GM12878 (cell line): ENCODE measurements around the gene PRCD. TPM values are rescaled to one million over a fixed set of nuclear protein-coding genes. Genes with fewer than 3 reads are reported as not detected.

Experiments
- ATAC-seq: fragments of 200-7000 bp; cut with Tn5 transposase; 3 replicates; pipeline ENCODE4 v1.9.1; 2020; ENCODE audit warnings: mild to moderate bottlenecking, moderate library complexity
- Bru-seq: library from RNA; stranded (reverse); fragments of 400-500 nt; gene quantifications from one replicate; lab custom pipeline; 2021; lab: Mats Ljungman, UMichigan
- BruChase-seq, 2 experiments: library from RNA; stranded (reverse); fragments of 400-500 nt; gene quantifications; one replicate each; lab custom pipeline; 2021; lab: Mats Ljungman, UMichigan
- BruUV-seq: library from RNA; stranded (reverse); fragments of 400-500 nt; replicated peaks from 2 replicates; lab custom pipeline; 2021; lab: Mats Ljungman, UMichigan
- CTCF ChIA-PET: fragments of 300-600 bp; sonication (Branson Sonifier 250); formaldehyde crosslinking; extraction: SDS; loops from one replicate; lab custom pipeline; 2021; ENCODE audit warnings: inconsistent platforms; lab: Yijun Ruan, JAX
- POLR2A ChIA-PET: fragments of 350-600 bp; formaldehyde crosslinking; extraction: SDS; loops from one replicate; lab custom pipeline; 2021; ENCODE audit warnings: inconsistent platforms; lab: Charles Lee
- RAD21 ChIA-PET: fragments of 300-600 bp; sonication (Branson Sonifier 250); formaldehyde crosslinking; loops from one replicate; lab custom pipeline; 2023; ENCODE audit warnings: antibody characterized with exemption; ENCODE audit not compliant: unreplicated experiment; lab: Charles Lee
- SMC1A ChIA-PET: fragments of 300-600 bp; sonication (Branson Sonifier 250); formaldehyde crosslinking; loops from one replicate; lab custom pipeline; 2023; ENCODE audit not compliant: unreplicated experiment, uncharacterized antibody; lab: Charles Lee
- DNase-seq: peaks from one replicate; pipeline ENCODE4 v3.0.0-alpha.2; 2011; ENCODE audit warnings: low read depth, low spot score
- FAIRE-seq: peaks from 3 replicates; lab custom pipeline; 2011; peaks lifted over from hg19 to GRCh38; lab: Jason Lieb, UNC
- H2AFZ ChIP-seq: 2 replicates; pipeline ENCODE4 v1.6.0; 2011; ENCODE audit warnings: low read depth, low read length, control low read depth; ENCODE audit not compliant: control insufficient read depth
- H3K27ac ChIP-seq: 2 replicates; pipeline ENCODE4 v1.5.1; 2011; ENCODE audit warnings: control low read depth; ENCODE audit not compliant: control insufficient read depth, insufficient read depth
- H3K27me3 ChIP-seq, 2 experiments: replicated peaks in 1 of 2; 2 replicates each; pipeline versions ENCODE4 v1.6.0 to v1.6.1; 2011; ENCODE audit warnings: low read length in 1 of 2; ENCODE audit not compliant: control insufficient read depth in 2 of 2, insufficient read depth in 2 of 2
- H3K36me3 ChIP-seq, 2 experiments: 2 replicates each; pipeline ENCODE4 v1.5.1; 2011; ENCODE audit warnings: low read length in 1 of 2; ENCODE audit not compliant: control insufficient read depth in 2 of 2, insufficient read depth in 2 of 2
- H3K4me1 ChIP-seq: 2 replicates; pipeline ENCODE4 v1.6.1; 2011; ENCODE audit warnings: mild to moderate bottlenecking, low read length, moderate library complexity, mixed read lengths; ENCODE audit not compliant: control insufficient read depth, insufficient read depth
- H3K4me2 ChIP-seq: 2 replicates; pipeline ENCODE4 v1.6.0; 2011; ENCODE audit warnings: control low read depth; ENCODE audit not compliant: control insufficient read depth, insufficient read depth
- H3K4me3 ChIP-seq: fragments of 200-600 bp; sonication (generic); 2 replicates; pipeline ENCODE4 v1.5.1; 2016
- H3K79me2 ChIP-seq: 2 replicates; pipeline ENCODE4 v1.6.0; 2011; ENCODE audit warnings: low read length; ENCODE audit not compliant: control insufficient read depth, insufficient read depth
- H3K9ac ChIP-seq: 2 replicates; pipeline ENCODE4 v1.8.0; 2011; ENCODE audit warnings: low read length, control low read depth, mixed read lengths; ENCODE audit not compliant: control insufficient read depth, insufficient read depth
- H3K9me3 ChIP-seq: replicated peaks from 3 replicates; pipeline ENCODE4 v1.5.1; 2011; ENCODE audit warnings: mild to moderate bottlenecking, low read length; ENCODE audit not compliant: control insufficient read depth, insufficient read depth
- H4K20me1 ChIP-seq: 2 replicates; pipeline ENCODE4 v1.6.0; 2011; ENCODE audit not compliant: control insufficient read depth, insufficient read depth
- CTCF ChIP-seq, 3 experiments: IDR thresholded peaks in 2 of 3; conservative IDR thresholded peaks in 1 of 3; 2 replicates each; pipeline ENCODE4 v1.5.1; 2011; ENCODE audit warnings: low read depth in 3 of 3, low read length in 3 of 3, mild to moderate bottlenecking in 3 of 3, control low read depth in 2 of 3, moderate library complexity in 2 of 3, inconsistent platforms in 1 of 3, mixed read lengths in 1 of 3; ENCODE audit not compliant: control insufficient read depth in 2 of 3, insufficient read depth in 1 of 3; ENCODE audit errors: extremely low read depth in 1 of 3
- WRNIP1 ChIP-seq: IDR thresholded peaks from 2 replicates; pipeline ENCODE4 v1.6.1; 2011; ENCODE audit warnings: low read depth, low read length, improper control_type of control experiment, borderline replicate concordance
- WGBS: methylation state at CpG from one replicate; pipeline ENCODE4 v1.1.6; 2016; ENCODE audit warnings: low lambda C conversion rate; ENCODE audit not compliant: insufficient replicate concordance, insufficient coverage; ENCODE audit errors: missing lambda C conversion rate; 5-methylcytosine and 5-hydroxymethylcytosine counted together
- in situ Hi-C: fragments of 300-500 bp; cut with MboI; formaldehyde crosslinking; loops from 9 replicates; pipeline ENCODE4 v1.14.3; 2018; ENCODE audit warnings: mixed read lengths
- intact Hi-C: fragments of 100-400 bp; cut with micrococcal nuclease; formaldehyde crosslinking; loops from one replicate; pipeline ENCODE4 v1.14.2; 2022; ENCODE audit not compliant: unreplicated experiment
- long read RNA-seq, 2 experiments: library from polyadenylated mRNA; unstranded; transcript quantifications; one replicate each; pipeline ENCODE4 v2.0.0, GENCODE V29; 2019 to 2020
- polyA minus RNA-seq, 3 experiments: library from RNA; depleted of rRNA, polyadenylated mRNA; stranded (reverse); fragments of >200 nt; gene quantifications; 2 replicates each; pipeline ENCODE4 v1.2.3, GENCODE V29; 2011
- polyA plus RNA-seq, 11 experiments: library from polyadenylated mRNA; depleted of rRNA in 4 of 11; unstranded in 6 of 11; stranded (reverse) in 5 of 11; fragments of >200 nt; fragmentation: Nextera tagmentation in 4 of 11; fragmentation: Illumina TruSeq in 1 of 11; extraction: Ambion mirVana in 4 of 11; extraction: Trizol in 1 of 11; gene quantifications; 1 replicate in 1 of 11; 2 replicates in 10 of 11; pipeline versions ENCODE4 v1.2.1 to v1.2.3, GENCODE V29; 2011 to 2016; ENCODE audit warnings: inconsistent platforms in 2 of 11, missing spikeins in 2 of 11, low read depth in 1 of 11
- total RNA-seq, 4 experiments: library from RNA; depleted of rRNA in 3 of 4; stranded (reverse); fragments of >200 nt in 3 of 4; fragmentation: Illumina TruSeq in 1 of 4; extraction: Trizol in 1 of 4; gene quantifications; 2 replicates each; pipeline versions ENCODE4 v1.2.1 to v1.2.3, GENCODE V29; 2013 to 2021

PRCD gene
- total RNA-seq (2013; cell fraction: nucleolus; rRNA removed) = 2.4 TPM in 2 replicates
- 0.44 TPM in 1 of 2 replicates, not detected in the other for total RNA-seq (2014; rRNA removed)
- 0.18 TPM in 1 of 2 replicates, not detected in the other for total RNA-seq (2014; rRNA removed; fragmentation: Illumina TruSeq; extraction: Trizol)
- total RNA-seq (2021) = 0.37 and 0.95 TPM in 2 replicates
- polyA plus RNA-seq (2011; ENCODE audit: low read depth) = not detected
- 0.22 and 0.49 TPM in 2 replicates for polyA plus RNA-seq (2011; rRNA removed)
- 0.24 and 0.48 TPM in 2 replicates for polyA plus RNA-seq (2011; cell fraction: cytosol; rRNA removed)
- 0.50 and 1.4 TPM in 2 replicates for polyA plus RNA-seq (2011; cell fraction: nucleus; rRNA removed)
- 0.45 TPM in 1 of 2 replicates, not detected in the other for polyA plus RNA-seq (2012)
- not detected in 2 replicates for polyA plus RNA-seq (2014; fragmentation: Illumina TruSeq; extraction: Trizol)
- under 1 TPM in 1 of 2 experiments, not detected in 1; 0.31 TPM for polyA plus RNA-seq (2014; fragmentation: Nextera tagmentation; extraction: Ambion mirVana)
- polyA plus RNA-seq (2014; rRNA removed) = 0.51 TPM in 1 of 2 replicates, not detected in the other
- under 1 TPM; 0.37 to 0.55 TPM for polyA plus RNA-seq (2016; fragmentation: Nextera tagmentation; extraction: Ambion mirVana)
- polyA minus RNA-seq (2011; rRNA and poly(A)+ RNA removed) = not detected in 2 replicates
- polyA minus RNA-seq (2011; cell fraction: cytosol; rRNA and poly(A)+ RNA removed) = not detected in 2 replicates
- not detected in 2 replicates for polyA minus RNA-seq (2011; cell fraction: nucleus; rRNA and poly(A)+ RNA removed)
- Bru-seq, nascent RNA = percentile 33 among the genes with signal in this experiment
- BruChase-seq, experiment 1, labeled RNA remaining after a 6-hour chase = percentile 33 among the genes with signal in this experiment
- BruChase-seq, experiment 2, labeled RNA remaining after a 2-hour chase = percentile 32 among the genes with signal in this experiment
- long read RNA-seq, experiment 1 = 0 reads
- long read RNA-seq, experiment 2, partial matches to known transcripts = 0 of 2 reads
- long read RNA-seq, experiment 2, other reads (novel, unspliced or antisense) = 2 of 2 reads

GRCh38 chr17:76539631-76540271, at the start of gene PRCD:
PRCD (plus strand) TSS chr17:76540044; CDS start chr17:76540142, 98 bp downstream.
- intact Hi-C loops = no loop called here
- RAD21 ChIA-PET = interaction anchor here (1.4 kb wide), 1 partner anchor 12 kb away, joined by 4 read pairs; no protein-coding TSS in a partner anchor
- Histone ChIP-seq H3K27me3 (peaks cover 5 to 9% of the 10 kb centered on the region in 2 experiments), H3K4me3 (no peak within 1 kb of the TSS), H3K4me1 (no peaks in the 10 kb centered on the region), H3K79me2 (no peaks in the 10 kb centered on the region), H3K36me3 (no peaks in the 10 kb centered on the region), H4K20me1 (no peaks in the 10 kb centered on the region), H3K9me3 (no peaks in the 10 kb centered on the region), H3K9ac (no peak within 1 kb of the TSS), H3K27ac (no peak within 1 kb of the TSS), H3K4me2 (no peak within 1 kb of the TSS), H2AFZ (no peak within 1 kb of the TSS)
- peak; percentile 34; the same call in 1 of the 3 replicates for ATAC-seq
- WGBS = 52% methylated on average over 18 of the region's 22 CpGs
- POLR2A ChIA-PET = no interaction called here
- no TSS peak for BruUV-seq
- CTCF ChIA-PET = interaction anchor here (1.6 kb wide), 1 partner anchor 11 kb away, joined by 6 read pairs; no protein-coding TSS in a partner anchor
- SMC1A ChIA-PET = no interaction called here
- FAIRE-seq = no peak
- in situ Hi-C loops = no loop called here
- TF ChIP-seq WRNIP1 = no peak
- TF ChIP-seq CTCF (IDR thresholded peaks at IDR 0.05 in 2 of 3, conservative IDR thresholded peaks at IDR 0.05 in 1 of 3; ENCODE audit: control insufficient read depth in 2 of 3, extremely low read depth in 1 of 3, insufficient read depth in 1 of 3, low read depth in 3 of 3, low read length in 3 of 3) = 0 out of 6 replicates have a peak, but pooled peaks of 1 of the 3 experiments have one; percentile 5
- TF ChIP-seq, all 136 proteins: peak for 1
- no peak for DNase-seq
